Spleen (tissue), 7 donors: Measurements from ENCODE around the gene TMEM135.

Experiments used
- POLR2AphosphoS5 ChIP-seq, 3 donors: sonication (generic); formaldehyde crosslinking; IDR thresholded peaks; one replicate each; pipeline ENCODE4 v1.5.1; 2017; ENCODE audit warnings: antibody characterized with exemption in 3 of 3
- TF ChIP-seq, protein P1 (sequence below), 11 experiments: fragments of 200-600 bp in 7 of 11; fragments of 450-650 bp in 4 of 11; sonication (generic) in 4 of 11; IDR thresholded peaks in 8 of 11; conservative IDR thresholded peaks in 3 of 11; 1 replicate in 7 of 11; 2 replicates in 4 of 11; pipeline versions ENCODE4 v1.4.0 to v1.8.0; 2016 to 2021; ENCODE audit warnings: antibody characterized with exemption in 11 of 11, inconsistent platforms in 4 of 11, mild to moderate bottlenecking in 1 of 11
- donor health status: DM: no; HTN: no; CAD: no; lungs with moderate emphysema.
- donor health status: DM: no; HTN: no; CAD: no.
- donor health status: DM: no; HTN: no; CAD: no.

DNA sequence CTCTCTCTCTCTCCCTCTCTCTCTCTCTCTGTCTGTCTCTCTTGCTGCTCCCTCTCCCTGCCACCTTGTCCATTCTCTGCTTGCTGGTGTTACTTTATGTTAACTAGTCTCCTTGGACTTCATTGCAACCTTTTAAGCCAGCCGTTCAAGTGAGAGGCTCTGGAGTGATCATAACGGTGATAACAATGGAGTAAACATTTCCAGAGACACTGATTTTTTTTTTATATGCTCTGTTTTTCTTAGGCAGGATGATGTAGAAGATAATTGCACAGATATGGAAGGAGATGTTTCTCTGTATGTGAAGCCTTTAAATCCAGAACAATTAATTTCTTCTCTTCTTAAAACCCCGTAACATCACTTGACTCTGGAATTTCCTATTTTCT is 287.7 kb downstream of the TMEM135 start:
- TF ChIP-seq POLR2AphosphoS5 (IDR thresholded peaks at IDR 0.05), result no peak
- TF ChIP-seq, protein P1, sequence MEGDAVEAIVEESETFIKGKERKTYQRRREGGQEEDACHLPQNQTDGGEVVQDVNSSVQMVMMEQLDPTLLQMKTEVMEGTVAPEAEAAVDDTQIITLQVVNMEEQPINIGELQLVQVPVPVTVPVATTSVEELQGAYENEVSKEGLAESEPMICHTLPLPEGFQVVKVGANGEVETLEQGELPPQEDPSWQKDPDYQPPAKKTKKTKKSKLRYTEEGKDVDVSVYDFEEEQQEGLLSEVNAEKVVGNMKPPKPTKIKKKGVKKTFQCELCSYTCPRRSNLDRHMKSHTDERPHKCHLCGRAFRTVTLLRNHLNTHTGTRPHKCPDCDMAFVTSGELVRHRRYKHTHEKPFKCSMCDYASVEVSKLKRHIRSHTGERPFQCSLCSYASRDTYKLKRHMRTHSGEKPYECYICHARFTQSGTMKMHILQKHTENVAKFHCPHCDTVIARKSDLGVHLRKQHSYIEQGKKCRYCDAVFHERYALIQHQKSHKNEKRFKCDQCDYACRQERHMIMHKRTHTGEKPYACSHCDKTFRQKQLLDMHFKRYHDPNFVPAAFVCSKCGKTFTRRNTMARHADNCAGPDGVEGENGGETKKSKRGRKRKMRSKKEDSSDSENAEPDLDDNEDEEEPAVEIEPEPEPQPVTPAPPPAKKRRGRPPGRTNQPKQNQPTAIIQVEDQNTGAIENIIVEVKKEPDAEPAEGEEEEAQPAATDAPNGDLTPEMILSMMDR (IDR thresholded peaks at IDR 0.05 in 8 of 11, conservative IDR thresholded peaks at IDR 0.05 in 3 of 11), result no peak
